Neural cell (in vitro differentiated cells): ENCODE data around the gene GLT1D1. TPM values are rescaled to one million over a fixed set of nuclear protein-coding genes. Genes with fewer than 3 reads are reported as not detected.

ENCODE experiments used
- H2AFZ ChIP-seq: fragments of 200-600, 300-800 bp; sonication (generic), shearing (Covaris generic); 2 replicates; pipeline ENCODE4 v1.6.0; 2014; ENCODE audit warnings: low read depth, mild to moderate bottlenecking, antibody characterized with exemption, low read length, moderate library complexity
- H3F3A ChIP-seq: fragments of 200-600 bp; shearing (Covaris generic); 2 replicates; pipeline ENCODE4 v1.6.1; 2016; ENCODE audit warnings: mild to moderate bottlenecking, moderate library complexity, mixed read lengths, antibody characterized with exemption, low read length; ENCODE audit not compliant: insufficient read depth, poor library complexity, severe bottlenecking
- H3K27ac ChIP-seq: fragments of 200-600, 300-800 bp; sonication (generic), shearing (Covaris generic); 2 replicates; pipeline ENCODE4 v1.5.1; 2014; ENCODE audit warnings: mild to moderate bottlenecking, low read length, moderate library complexity
- H3K27me3 ChIP-seq: fragments of 300-800, 200-600 bp; sonication (generic), shearing (Covaris generic); 2 replicates; pipeline ENCODE4 v1.6.0; 2014; ENCODE audit warnings: mild to moderate bottlenecking, low read depth, low read length, moderate library complexity; ENCODE audit not compliant: insufficient read depth
- H3K36me3 ChIP-seq: fragments of 300-800, 200-600 bp; sonication (generic), shearing (Covaris generic); 2 replicates; pipeline ENCODE4 v1.5.1; 2014; ENCODE audit warnings: mild to moderate bottlenecking, antibody characterized with exemption, low read length, moderate library complexity; ENCODE audit not compliant: insufficient read depth
- H3K4me2 ChIP-seq: fragments of 300-800, 200-600 bp; sonication (generic), shearing (Covaris generic); 2 replicates; pipeline ENCODE4 v1.6.0; 2014; ENCODE audit warnings: mild to moderate bottlenecking, low read length
- H3K4me3 ChIP-seq: fragments of 300-800, 200-600 bp; sonication (generic), shearing (Covaris generic); 2 replicates; pipeline ENCODE4 v1.5.1; 2014; ENCODE audit warnings: mild to moderate bottlenecking, low read length, moderate library complexity
- H3K79me2 ChIP-seq: fragments of 200-600 bp; shearing (Covaris generic); replicated peaks from 2 replicates; pipeline ENCODE4 v1.6.0; 2014; ENCODE audit warnings: mild to moderate bottlenecking, low read length, moderate library complexity; ENCODE audit not compliant: insufficient read depth
- H3K9ac ChIP-seq: fragments of 300-800, 200-600 bp; sonication (generic), shearing (Covaris generic); 2 replicates; pipeline ENCODE4 v1.6.1; 2016; ENCODE audit warnings: mild to moderate bottlenecking, low read length, mixed read lengths
- H3K9me2 ChIP-seq: fragments of 200-600 bp; shearing (Covaris generic); 2 replicates; pipeline ENCODE4 v1.6.1; 2016; ENCODE audit warnings: mild to moderate bottlenecking, low read length, mixed read lengths; ENCODE audit not compliant: insufficient read depth
- H3K9me3 ChIP-seq: fragments of 200-600, 300-800 bp; sonication (generic), shearing (Covaris generic); 2 replicates; pipeline ENCODE4 v1.6.1; 2016; ENCODE audit warnings: mild to moderate bottlenecking, mixed run types, low read length, moderate library complexity, mixed read lengths
- H4K20me1 ChIP-seq: fragments of 200-600 bp; shearing (Covaris generic); 2 replicates; pipeline ENCODE4 v1.6.1; 2016; ENCODE audit warnings: mild to moderate bottlenecking, mixed run types; ENCODE audit not compliant: insufficient read depth
- CTCF ChIP-seq: fragments of 450-650 bp; IDR thresholded peaks from 2 replicates; pipeline ENCODE4 v1.5.1; 2014; ENCODE audit warnings: antibody characterized with exemption, mild to moderate bottlenecking, moderate library complexity; ENCODE audit not compliant: poor library complexity, severe bottlenecking
- EP300 ChIP-seq: fragments of 450-650 bp; conservative IDR thresholded peaks from 2 replicates; pipeline ENCODE4 v1.6.1; 2014; ENCODE audit warnings: antibody characterized with exemption, mild to moderate bottlenecking, moderate library complexity; ENCODE audit not compliant: poor library complexity, severe bottlenecking
- EZH2 ChIP-seq: fragments of 200-600, 300-800 bp; shearing (Covaris generic), sonication (generic); IDR thresholded peaks from 2 replicates; pipeline ENCODE4 v1.6.1; 2014; ENCODE audit warnings: antibody characterized with exemption, low read length, borderline replicate concordance, mild to moderate bottlenecking; ENCODE audit not compliant: insufficient read depth, poor library complexity, severe bottlenecking
- MXI1 ChIP-seq: fragments of 450-650 bp; conservative IDR thresholded peaks from 2 replicates; pipeline ENCODE4 v1.6.1; 2014; ENCODE audit warnings: antibody characterized with exemption, mild to moderate bottlenecking; ENCODE audit not compliant: poor library complexity, severe bottlenecking
- POLR2AphosphoS5 ChIP-seq: IDR thresholded peaks from 2 replicates; pipeline ENCODE4 v1.6.1; 2012
- RAD21 ChIP-seq: fragments of 450-650 bp; conservative IDR thresholded peaks from 2 replicates; pipeline ENCODE4 v1.6.1; 2014; ENCODE audit warnings: antibody characterized with exemption, mild to moderate bottlenecking, moderate library complexity
- REST ChIP-seq: IDR thresholded peaks from 2 replicates; pipeline ENCODE4 v1.6.1; 2012; ENCODE audit warnings: borderline replicate concordance
- SMC3 ChIP-seq: fragments of 450-650 bp; conservative IDR thresholded peaks from 2 replicates; pipeline ENCODE4 v1.6.1; 2014; ENCODE audit warnings: antibody characterized with exemption, mild to moderate bottlenecking, moderate library complexity; ENCODE audit not compliant: poor library complexity
- TAF1 ChIP-seq: IDR thresholded peaks from 2 replicates; pipeline ENCODE4 v1.6.1; 2012; ENCODE audit warnings: low read depth
- polyA plus RNA-seq: library from polyadenylated mRNA; depleted of rRNA; stranded (reverse); fragments of >200 nt; gene quantifications from 2 replicates; pipeline ENCODE4 v1.2.3, GENCODE V29; 2014

GLT1D1 gene
- polyA plus RNA-seq, 1 donor from 2014 or later = 3.9 TPM

GRCh38 chr12:128951448-128951847 is 98.2 kb downstream of the GLT1D1 start:
- H3K4me3 ChIP-seq = no peak overlapping the region
- no peaks in the 10 kb centered on the region for H3F3A ChIP-seq
- no peaks in the 10 kb centered on the region for H3K9me2 ChIP-seq
- H3K4me2 ChIP-seq = no peak overlapping the region
- no peaks in the 10 kb centered on the region for H3K36me3 ChIP-seq
- no peak overlapping the region for H3K27ac ChIP-seq
- no peak overlapping the region for H2AFZ ChIP-seq
- no peak overlapping the region for H3K9ac ChIP-seq
- H3K79me2 ChIP-seq = no peaks in the 10 kb centered on the region
- no peaks in the 10 kb centered on the region for H4K20me1 ChIP-seq
- H3K27me3 ChIP-seq = no peaks in the 10 kb centered on the region
- H3K9me3 ChIP-seq = no peaks in the 10 kb centered on the region
- no peak for TF ChIP-seq SMC3
- TF ChIP-seq RAD21 = no peak
- no peak for TF ChIP-seq EP300
- TF ChIP-seq CTCF = no peak
- no peak for TF ChIP-seq POLR2AphosphoS5
- TF ChIP-seq REST = no peak
- no peak for TF ChIP-seq EZH2
- TF ChIP-seq MXI1 = no peak
- no peak for TF ChIP-seq TAF1

- no peak for TF ChIP-seq CTCF
- TF ChIP-seq TAF1 = no peak
- TF ChIP-seq EZH2 = no peak
- TF ChIP-seq POLR2AphosphoS5 = no peak
- no peak for TF ChIP-seq MXI1
- TF ChIP-seq RAD21 = no peak
- no peak for TF ChIP-seq EP300
- no peak for TF ChIP-seq SMC3
- TF ChIP-seq REST = no peak
- H3K4me3 ChIP-seq = no peak overlapping the region
- H3K36me3 ChIP-seq = no peaks in the 10 kb centered on the region
- H3K9me3 ChIP-seq = no peaks in the 10 kb centered on the region
- no peak overlapping the region for H3K4me2 ChIP-seq
- no peaks in the 10 kb centered on the region for H3K79me2 ChIP-seq
- H4K20me1 ChIP-seq = no peaks in the 10 kb centered on the region
- H3K9ac ChIP-seq = no peak overlapping the region
- no peaks in the 10 kb centered on the region for H3F3A ChIP-seq
- H3K27me3 ChIP-seq = no peaks in the 10 kb centered on the region
- H2AFZ ChIP-seq = no peak overlapping the region
- no peaks in the 10 kb centered on the region for H3K9me2 ChIP-seq
- no peak overlapping the region for H3K27ac ChIP-seq
These were observed 103.5 kb downstream of the GLT1D1 start for GRCh38 chr12:128956755-128957154.
